ENCODE results near the gene VGLL4.

VGLL4 gene

DNA sequence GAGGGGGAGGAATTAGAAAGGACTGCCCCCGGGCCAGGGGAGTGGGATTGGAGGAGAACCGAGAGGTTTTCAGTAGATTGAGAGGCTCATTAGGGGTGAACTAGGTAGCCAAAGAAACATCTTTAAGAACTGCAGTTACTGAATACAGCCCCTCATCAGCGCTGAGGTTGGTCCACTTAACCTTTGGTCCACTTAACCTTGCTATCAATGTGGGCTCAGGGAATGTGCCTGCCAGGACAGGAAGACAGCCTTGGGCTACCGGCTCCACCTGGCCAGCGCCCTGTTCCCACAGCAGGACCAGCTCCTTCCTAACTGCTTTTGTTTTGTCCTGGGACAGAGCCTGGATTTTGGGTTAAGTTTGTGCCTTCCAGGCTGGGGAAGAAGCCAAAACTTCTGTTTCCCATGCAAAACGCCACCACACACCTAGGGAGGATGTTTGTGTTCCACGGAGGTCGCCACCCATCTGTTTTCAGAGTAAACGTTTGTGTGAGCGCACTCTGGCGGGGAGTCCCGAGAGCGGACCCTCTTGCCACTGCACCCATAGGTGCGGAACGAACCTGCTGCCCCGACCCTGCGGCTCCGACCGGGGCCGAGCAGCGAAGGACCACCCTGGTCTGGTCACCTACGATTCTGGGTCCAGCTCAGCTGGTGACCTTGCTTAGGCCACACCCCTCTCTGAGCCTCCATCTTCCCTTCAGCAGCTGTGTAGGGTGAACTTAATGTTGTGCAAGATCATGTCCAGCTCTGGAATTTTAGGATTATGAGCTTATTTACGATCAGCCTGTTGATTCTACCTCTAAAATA, 107.4 kb downstream of the VGLL4 start:
- Histone ChIP-seq H3K9me3 (ENCODE audit: insufficient read depth, low read length, severe bottlenecking) (no peaks in the 10 kb centered on the region), H3K4me2 (ENCODE audit: insufficient read depth, low read length) (no peak overlapping the region), H3K27ac (ENCODE audit: low read length) (no peak overlapping the region), H2AFZ (ENCODE audit: low read depth, low read length) (no peak overlapping the region), H3K79me2 (ENCODE audit: insufficient read depth, low read length) (no peaks in the 10 kb centered on the region), H3K4me1 (ENCODE audit: insufficient read depth, low read length) (no peaks in the 10 kb centered on the region), H3K27me3 (ENCODE audit: insufficient read depth, low read length, poor library complexity) (no peaks in the 10 kb centered on the region), H3K4me3 (ENCODE audit: low read depth in 1 of 2, low read length in 2 of 2) (no peak overlapping the region), H4K20me1 (ENCODE audit: insufficient read depth, low read length) (0 out of 2 replicates have a peak, but pooled peaks cover 6% of the 10 kb centered on the region), H3K36me3 (ENCODE audit: insufficient read depth, low read length) (no peaks in the 10 kb centered on the region), H3K9ac (ENCODE audit: low read depth, low read length) (no peak overlapping the region)
- no peak for TF ChIP-seq EZH2 (IDR thresholded peaks at IDR 0.05; ENCODE audit: borderline replicate concordance, low read depth, low read length, severe bottlenecking)
- TF ChIP-seq, protein P1, sequence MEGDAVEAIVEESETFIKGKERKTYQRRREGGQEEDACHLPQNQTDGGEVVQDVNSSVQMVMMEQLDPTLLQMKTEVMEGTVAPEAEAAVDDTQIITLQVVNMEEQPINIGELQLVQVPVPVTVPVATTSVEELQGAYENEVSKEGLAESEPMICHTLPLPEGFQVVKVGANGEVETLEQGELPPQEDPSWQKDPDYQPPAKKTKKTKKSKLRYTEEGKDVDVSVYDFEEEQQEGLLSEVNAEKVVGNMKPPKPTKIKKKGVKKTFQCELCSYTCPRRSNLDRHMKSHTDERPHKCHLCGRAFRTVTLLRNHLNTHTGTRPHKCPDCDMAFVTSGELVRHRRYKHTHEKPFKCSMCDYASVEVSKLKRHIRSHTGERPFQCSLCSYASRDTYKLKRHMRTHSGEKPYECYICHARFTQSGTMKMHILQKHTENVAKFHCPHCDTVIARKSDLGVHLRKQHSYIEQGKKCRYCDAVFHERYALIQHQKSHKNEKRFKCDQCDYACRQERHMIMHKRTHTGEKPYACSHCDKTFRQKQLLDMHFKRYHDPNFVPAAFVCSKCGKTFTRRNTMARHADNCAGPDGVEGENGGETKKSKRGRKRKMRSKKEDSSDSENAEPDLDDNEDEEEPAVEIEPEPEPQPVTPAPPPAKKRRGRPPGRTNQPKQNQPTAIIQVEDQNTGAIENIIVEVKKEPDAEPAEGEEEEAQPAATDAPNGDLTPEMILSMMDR (IDR thresholded peaks at IDR 0.05; ENCODE audit: borderline replicate concordance, extremely low read depth, low read length, poor library complexity, severe bottlenecking) = no peak
- no peak for ATAC-seq (ENCODE audit: insufficient read depth, low read depth)
- no peak for DNase-seq

DNA sequence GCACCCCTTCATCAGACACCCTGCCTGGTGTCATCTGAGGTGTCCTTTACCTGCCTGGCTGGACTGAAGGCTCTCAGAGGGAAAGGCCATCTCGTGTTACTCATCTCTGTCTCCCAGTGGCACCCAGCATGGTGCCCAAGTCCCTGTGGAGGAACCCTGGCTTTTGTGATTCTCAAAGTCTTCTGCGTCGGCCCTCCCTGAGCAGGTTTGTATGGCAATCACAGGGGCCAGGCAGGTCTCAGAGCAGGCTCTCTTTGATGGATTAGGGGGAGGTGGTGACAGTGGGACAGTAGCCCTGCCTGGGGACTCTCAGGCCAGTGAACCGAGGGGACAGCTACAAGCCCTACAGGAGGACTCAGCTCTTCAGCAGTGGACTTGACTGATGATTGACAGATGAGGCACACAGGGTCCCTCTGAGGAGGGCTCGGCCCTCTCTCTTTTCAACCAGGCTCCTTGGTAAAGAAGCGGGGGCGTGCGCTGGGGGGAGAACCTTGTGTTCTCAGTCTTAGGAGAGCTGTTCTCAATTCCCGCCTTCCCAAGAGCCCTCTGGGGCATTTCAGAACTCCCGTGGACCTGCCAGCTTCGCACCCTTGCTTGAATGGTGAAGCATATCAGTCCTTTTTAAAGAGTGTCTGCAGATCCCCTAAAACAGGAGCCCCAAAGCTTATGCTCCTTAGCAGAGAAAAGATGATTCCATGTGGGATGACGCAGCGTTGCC, 108.3 kb downstream of the VGLL4 start:
- H3K4me2 ChIP-seq (ENCODE audit: insufficient read depth, low read length) = no peak overlapping the region
- ATAC-seq (ENCODE audit: insufficient read depth, low read depth) (no peak), DNase-seq (no peak)
- H3K4me3 ChIP-seq (ENCODE audit: low read depth in 1 of 2, low read length in 2 of 2) = no peak overlapping the region
- H2AFZ ChIP-seq (ENCODE audit: low read depth, low read length) = no peak overlapping the region
- H3K9ac ChIP-seq (ENCODE audit: low read depth, low read length) = no peak overlapping the region
- 0 out of 2 replicates have a peak, but pooled peaks cover 9% of the 10 kb centered on the region for H4K20me1 ChIP-seq (ENCODE audit: insufficient read depth, low read length)
- H3K27ac ChIP-seq (ENCODE audit: low read length) = no peak overlapping the region
- H3K36me3 ChIP-seq (ENCODE audit: insufficient read depth, low read length) = no peaks in the 10 kb centered on the region
- H3K27me3 ChIP-seq (ENCODE audit: insufficient read depth, low read length, poor library complexity) = no peaks in the 10 kb centered on the region
- no peaks in the 10 kb centered on the region for H3K79me2 ChIP-seq (ENCODE audit: insufficient read depth, low read length)
- H3K4me1 ChIP-seq (ENCODE audit: insufficient read depth, low read length) = no peaks in the 10 kb centered on the region
- TF ChIP-seq EZH2 (IDR thresholded peaks at IDR 0.05; ENCODE audit: borderline replicate concordance, low read depth, low read length, severe bottlenecking) = no peak
- TF ChIP-seq, protein P1 (IDR thresholded peaks at IDR 0.05; ENCODE audit: borderline replicate concordance, extremely low read depth, low read length, poor library complexity, severe bottlenecking) = no peak
- no peaks in the 10 kb centered on the region for H3K9me3 ChIP-seq (ENCODE audit: insufficient read depth, low read length, severe bottlenecking)

DNA sequence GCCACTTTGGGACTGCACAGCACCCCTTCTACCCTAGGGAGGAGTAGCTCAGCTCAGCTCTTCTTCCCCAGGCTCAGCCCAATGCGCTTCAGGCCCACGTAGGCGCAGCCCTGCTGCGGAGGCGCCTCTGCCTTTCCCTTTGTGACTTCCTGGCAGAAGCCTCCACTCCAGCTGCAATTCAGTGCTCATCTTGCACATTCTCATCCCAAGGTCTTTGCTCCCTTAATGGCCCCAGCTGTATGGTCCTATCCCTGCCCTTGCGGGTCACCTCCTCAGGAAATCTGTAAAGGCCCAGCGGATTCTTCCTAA, 109.0 kb downstream of the VGLL4 start:
- Histone ChIP-seq H3K36me3 (ENCODE audit: insufficient read depth, low read length) (no peaks in the 10 kb centered on the region), H3K27ac (ENCODE audit: low read length) (no peak overlapping the region), H3K27me3 (ENCODE audit: insufficient read depth, low read length, poor library complexity) (no peaks in the 10 kb centered on the region), H3K9ac (ENCODE audit: low read depth, low read length) (no peak overlapping the region), H3K79me2 (ENCODE audit: insufficient read depth, low read length) (no peaks in the 10 kb centered on the region), H3K9me3 (ENCODE audit: insufficient read depth, low read length, severe bottlenecking) (no peaks in the 10 kb centered on the region), H3K4me2 (ENCODE audit: insufficient read depth, low read length) (no peak overlapping the region), H2AFZ (ENCODE audit: low read depth, low read length) (no peak overlapping the region), H4K20me1 (ENCODE audit: insufficient read depth, low read length) (0 out of 2 replicates have a peak, but pooled peaks cover 9% of the 10 kb centered on the region), H3K4me1 (ENCODE audit: insufficient read depth, low read length) (no peaks in the 10 kb centered on the region), H3K4me3 (ENCODE audit: low read depth in 1 of 2, low read length in 2 of 2) (no peak overlapping the region)
- ATAC-seq (ENCODE audit: insufficient read depth, low read depth) = no peak
- DNase-seq = no peak
- TF ChIP-seq, protein P1 (IDR thresholded peaks at IDR 0.05; ENCODE audit: borderline replicate concordance, extremely low read depth, low read length, poor library complexity, severe bottlenecking) = no peak
- TF ChIP-seq EZH2 (IDR thresholded peaks at IDR 0.05; ENCODE audit: borderline replicate concordance, low read depth, low read length, severe bottlenecking) = no peak
